A549 (cell line): ENCODE results near the gene SLCO2A1. TPM values are rescaled to one million over a fixed set of nuclear protein-coding genes. Genes with fewer than 3 reads are reported as not detected.

Source experiments
- ATAC-seq, 2 experiments: fragments of 200-7000 bp in 1 of 2; fragments of >200 bp in 1 of 2; cut with Nextera tagmentation in 1 of 2; cut with Tn5 transposase in 1 of 2; 3 replicates each; pipeline versions ENCODE4 v1.8.0 to v1.9.1; 2018 to 2020; ENCODE audit warnings: mild to moderate bottlenecking in 1 of 2, moderate library complexity in 1 of 2
- CTCF ChIA-PET: fragments of 300-600 bp; sonication (Branson Sonifier 250); formaldehyde crosslinking; extraction: SDS; loops from one replicate; lab custom pipeline; 2021; ENCODE audit warnings: antibody characterized with exemption, inconsistent platforms; lab: Yijun Ruan, JAX
- POLR2A ChIA-PET: fragments of 350-600 bp; formaldehyde crosslinking; extraction: SDS; loops from one replicate; lab custom pipeline; 2021; ENCODE audit warnings: antibody characterized with exemption, inconsistent platforms; lab: Yijun Ruan, JAX
- DNase-seq, 2 experiments: peaks; one replicate each; pipeline versions ENCODE4 v3.0.0 to v3.0.0-alpha.2; 2011 to 2016; ENCODE audit warnings: low read depth in 1 of 2, low spot score in 1 of 2
- FAIRE-seq: peaks from 2 replicates; lab custom pipeline; 2011; peaks lifted over from hg19 to GRCh38; lab: Jason Lieb, UNC
- H3K27ac ChIP-seq, 2 experiments: fragments of >200 bp; sonication (Bioruptor Twin); formaldehyde crosslinking; 3 replicates each; pipeline ENCODE4 v1.5.1; 2016 to 2017
- H3K4me1 ChIP-seq: fragments of >200 bp; sonication (Bioruptor Twin); formaldehyde crosslinking; 3 replicates; pipeline ENCODE4 v1.6.1; 2016
- H3K4me2 ChIP-seq: fragments of >200 bp; sonication (Bioruptor Twin); formaldehyde crosslinking; 3 replicates; pipeline ENCODE4 v1.6.1; 2016
- H3K4me3 ChIP-seq: fragments of >200 bp; sonication (Bioruptor Twin); formaldehyde crosslinking; 3 replicates; pipeline ENCODE4 v1.5.1; 2016
- H3K9me3 ChIP-seq: fragments of >200 bp; sonication (Bioruptor Twin); formaldehyde crosslinking; 3 replicates; pipeline ENCODE4 v1.6.1; 2016
- ATOH8 ChIP-seq: fragments of 250-450 bp; sonication (Bioruptor Pico); IDR thresholded peaks from 2 replicates; pipeline ENCODE4 v1.5.0; 2020; ENCODE audit warnings: low read depth, mild to moderate bottlenecking, moderate library complexity
- BCL3 ChIP-seq: fragments of >200 bp; sonication (Bioruptor Twin); formaldehyde crosslinking; IDR thresholded peaks from 3 replicates; pipeline ENCODE4 v1.6.1; 2016
- BHLHE40 ChIP-seq: IDR thresholded peaks from 2 replicates; pipeline ENCODE4 v1.6.1; 2012; ENCODE audit warnings: low read depth, low read length, inconsistent platforms
- CBX2 ChIP-seq: fragments of 200-600 bp; sonication (generic); IDR thresholded peaks from 2 replicates; pipeline ENCODE4 v1.6.1; 2016; ENCODE audit warnings: low read depth, mild to moderate bottlenecking, borderline replicate concordance
- CTCF ChIP-seq: fragments of >200 bp; sonication (Bioruptor Twin); formaldehyde crosslinking; IDR thresholded peaks from 3 replicates; pipeline ENCODE4 v1.5.1; 2016
- EP300 ChIP-seq, 2 experiments: fragments of >200 bp; sonication (Bioruptor Twin); formaldehyde crosslinking; IDR thresholded peaks; 2 replicates in 1 of 2; 3 replicates in 1 of 2; pipeline ENCODE4 v1.6.1; 2016 to 2017
- FOSB ChIP-seq: fragments of 250-450 bp; sonication (Bioruptor Pico); IDR thresholded peaks from 2 replicates; pipeline ENCODE4 v1.5.0; 2020; ENCODE audit warnings: mild to moderate bottlenecking, moderate library complexity
- FOSL2 ChIP-seq, 2 experiments: fragments of 450-650 bp in 1 of 2; fragments of >200 bp in 1 of 2; sonication (Bioruptor Twin) in 1 of 2; formaldehyde crosslinking; IDR thresholded peaks; 2 replicates each; pipeline versions ENCODE4 v1.5.0 to v1.6.1; 2016 to 2020; ENCODE audit warnings: mild to moderate bottlenecking in 1 of 2, moderate library complexity in 1 of 2
- FOXS1 ChIP-seq: fragments of 250-450 bp; sonication (Bioruptor Pico); IDR thresholded peaks from 2 replicates; pipeline ENCODE4 v1.5.0; 2020; ENCODE audit warnings: mild to moderate bottlenecking, moderate library complexity
- GATA3 ChIP-seq: IDR thresholded peaks from 2 replicates; pipeline ENCODE4 v1.6.1; 2012; ENCODE audit warnings: borderline replicate concordance
- HES2 ChIP-seq: fragments of >200 bp; sonication (Bioruptor Twin); formaldehyde crosslinking; IDR thresholded peaks from 2 replicates; pipeline ENCODE4 v1.6.1; 2016
- HOXA7 ChIP-seq: fragments of 250-450 bp; sonication (Bioruptor Pico); IDR thresholded peaks from 2 replicates; pipeline ENCODE4 v1.5.0; 2020; ENCODE audit warnings: mild to moderate bottlenecking, moderate library complexity
- HOXB13 ChIP-seq: fragments of 250-450 bp; sonication (Bioruptor Pico); IDR thresholded peaks from 2 replicates; pipeline ENCODE4 v1.5.0; 2020; ENCODE audit warnings: low read depth, mild to moderate bottlenecking, moderate library complexity
- JUNB ChIP-seq: fragments of >200 bp; sonication (Bioruptor Twin); formaldehyde crosslinking; IDR thresholded peaks from 2 replicates; pipeline ENCODE4 v1.6.1; 2016
- KDM5A ChIP-seq: fragments of 200-600 bp; sonication (generic); IDR thresholded peaks from 2 replicates; pipeline ENCODE4 v1.6.1; 2016; ENCODE audit warnings: antibody characterized with exemption, mild to moderate bottlenecking
- MAFK ChIP-seq: fragments of 450-650 bp; IDR thresholded peaks from 2 replicates; pipeline ENCODE4 v1.6.1; 2014; ENCODE audit not compliant: partially characterized antibody
- MAX ChIP-seq: IDR thresholded peaks from 2 replicates; pipeline ENCODE4 v1.6.1; 2012
- MAZ ChIP-seq: fragments of 150-350 bp; IDR thresholded peaks from 2 replicates; pipeline ENCODE4 v1.6.1; 2014; ENCODE audit warnings: antibody characterized with exemption, low read depth, low read length, borderline replicate concordance
- POLR2A ChIP-seq: IDR thresholded peaks from 2 replicates; pipeline ENCODE4 v1.6.1; 2012; ENCODE audit warnings: mild to moderate bottlenecking, low read length
- POLR2AphosphoS2 ChIP-seq: conservative IDR thresholded peaks from 2 replicates; pipeline ENCODE4 v1.6.1; 2012; ENCODE audit warnings: low read length, improper control_type of control experiment, inconsistent platforms
- RAD21 ChIP-seq, 2 experiments: fragments of >200 bp in 1 of 2; sonication (Bioruptor Twin) in 1 of 2; formaldehyde crosslinking in 1 of 2; IDR thresholded peaks in 1 of 2; conservative IDR thresholded peaks in 1 of 2; 2 replicates in 1 of 2; 3 replicates in 1 of 2; pipeline ENCODE4 v1.6.1; 2012 to 2018; ENCODE audit warnings: inconsistent platforms in 1 of 2
- RARB ChIP-seq: fragments of 250-450 bp; sonication (Bioruptor Pico); IDR thresholded peaks from 2 replicates; pipeline ENCODE4 v1.8.0; 2021; ENCODE audit warnings: mild to moderate bottlenecking, moderate library complexity
- RCOR1 ChIP-seq: fragments of 150-350 bp; IDR thresholded peaks from 2 replicates; pipeline ENCODE4 v1.6.1; 2014; ENCODE audit warnings: antibody characterized with exemption, low read length, low read depth
- TFCP2L1 ChIP-seq: fragments of 250-450 bp; sonication (Bioruptor Pico); IDR thresholded peaks from 2 replicates; pipeline ENCODE4 v1.5.0; 2021; ENCODE audit warnings: mild to moderate bottlenecking
- ZNF302 ChIP-seq: fragments of 250-450 bp; sonication (Bioruptor Pico); IDR thresholded peaks from 2 replicates; pipeline ENCODE4 v1.9.0; 2021; ENCODE audit warnings: inconsistent platforms, mild to moderate bottlenecking, moderate library complexity
- WGBS: methylation state at CpG from one replicate; pipeline ENCODE4 v1.1.6; 2017; ENCODE audit errors: missing lambda C conversion rate; 5-methylcytosine and 5-hydroxymethylcytosine counted together
- polyA plus RNA-seq, 4 experiments: library from polyadenylated mRNA; depleted of rRNA in 3 of 4; stranded (reverse); fragments of >200 nt; fragmentation: RNase III in 1 of 4; extraction: RNeasy Plus Mini Kit Qiagen cat#74134 plus additional on column Dnase treatment in 1 of 4; gene quantifications; 2 replicates in 3 of 4; 3 replicates in 1 of 4; pipeline ENCODE4 v1.2.3, GENCODE V29; 2011 to 2017

SLCO2A1 gene
- polyA plus RNA-seq, 2 of the 4 experiments (the other 2 are of a cell fraction), result 0.12 TPM; not detected in 1

- FAIRE-seq, result no peak
- POLR2A ChIA-PET, result no interaction called here
Measured at GRCh38 chr3:134049676-134050075, 20.0 kb upstream of the SLCO2A1 start.

GRCh38 chr3:134048278-134048996 lies 18.7 kb upstream of the SLCO2A1 start:
- POLR2A ChIA-PET, result no interaction called here

More at GRCh38 chr3:134049676-134050075, 20.0 kb upstream of the SLCO2A1 start:
- CTCF ChIA-PET, result no interaction called here
- TF ChIP-seq BHLHE40, result no peak
- no peaks in the 10 kb centered on the region for H3K9me3 ChIP-seq
- H3K27ac ChIP-seq, result no peak overlapping the region
- no peak overlapping the region for H3K4me3 ChIP-seq
- H3K4me2 ChIP-seq, result no peak overlapping the region
- DNase-seq (no peak), ATAC-seq (no peak)
- WGBS, result 13% methylated on average over 1 of the region's 1 CpG
- no peaks in the 10 kb centered on the region for H3K4me1 ChIP-seq

GRCh38 chr3:134044459-134044858 lies 14.7 kb upstream of the SLCO2A1 start:
- no peak for ATAC-seq
- ChIA-PET CTCF (no interaction called here), POLR2A (no interaction called here)
- H3K4me3 ChIP-seq, result no peak overlapping the region
- H3K4me1 ChIP-seq, result no peaks in the 10 kb centered on the region
- H3K4me2 ChIP-seq, result no peak overlapping the region
- TF ChIP-seq JUNB, result no peak
- TF ChIP-seq FOXS1 (CRISPR knock-in tag), result no peak
- no peak for TF ChIP-seq CBX2
- TF ChIP-seq CTCF, result no peak
- no peak for TF ChIP-seq MAZ
- TF ChIP-seq ATOH8, result no peak
- TF ChIP-seq POLR2A, result no peak
- no peak for TF ChIP-seq HOXA7 (CRISPR knock-in tag)
- TF ChIP-seq GATA3, result no peak
- TF ChIP-seq FOSL2 (IDR thresholded peaks at IDR 0.05), result no peak
- no peak for TF ChIP-seq FOSL2 (CRISPR knock-in tag; IDR thresholded peaks at IDR 0.05)
- no peak for TF ChIP-seq POLR2AphosphoS2
- no peak for TF ChIP-seq ZNF302 (CRISPR knock-in tag)
- TF ChIP-seq MAX, result no peak
- TF ChIP-seq FOSB (CRISPR knock-in tag), result no peak
- no peak for TF ChIP-seq BCL3
- TF ChIP-seq HOXB13 (CRISPR knock-in tag), result no peak
- H3K9me3 ChIP-seq, result no peaks in the 10 kb centered on the region; the same call in 2 of the 3 replicates
- DNase-seq, result no peak
- H3K27ac ChIP-seq, result no peak overlapping the region
- FAIRE-seq, result no peak

More at GRCh38 chr3:134048278-134048996, 18.7 kb upstream of the SLCO2A1 start:
- Histone ChIP-seq H3K9me3 (no peaks in the 10 kb centered on the region), H3K4me1 (no peaks in the 10 kb centered on the region), H3K4me2 (no peak overlapping the region), H3K4me3 (no peak overlapping the region), H3K27ac (no peak overlapping the region)
- no peak for DNase-seq
- CTCF ChIA-PET, result no interaction called here
- 62% methylated on average over 8 of the region's 9 CpGs for WGBS
- FAIRE-seq, result no peak
- no peak for ATAC-seq
- TF ChIP-seq HES2 (no peak), EP300 (IDR thresholded peaks at IDR 0.05) (no peak), TFCP2L1 (CRISPR knock-in tag) (no peak), MAFK (no peak), MAZ (no peak), KDM5A (no peak), CTCF (no peak), RARB (CRISPR knock-in tag) (no peak), RCOR1 (no peak), RAD21 (conservative IDR thresholded peaks at IDR 0.05 in 1 of 2, IDR thresholded peaks at IDR 0.05 in 1 of 2) (no peak)
